Measurements from ENCODE around the gene PAIP1. TPM values are rescaled to one million over a fixed set of nuclear protein-coding genes. Genes with fewer than 3 reads are reported as not detected.

PAIP1 gene
- polyA plus RNA-seq, 3 donors: 31.4 to 49.2 (median 41.0) TPM

DNA sequence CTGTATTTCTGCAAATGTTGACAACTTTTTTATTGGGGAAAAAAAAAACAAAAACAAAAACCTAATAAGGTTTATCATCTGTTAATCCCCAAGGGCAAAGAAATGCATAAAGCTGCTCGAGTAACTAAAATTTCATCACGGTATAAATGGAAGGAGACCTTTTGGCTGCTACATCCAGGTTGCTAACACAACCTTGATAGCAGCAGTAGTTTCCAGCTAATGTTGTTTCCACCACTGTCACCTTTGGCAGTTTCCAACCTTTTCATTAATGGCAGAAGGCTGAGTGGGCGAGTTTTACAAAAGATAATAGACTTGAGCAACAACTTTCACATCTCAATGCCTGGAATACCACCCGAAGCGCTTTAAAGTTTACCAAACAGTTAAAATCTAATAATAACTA is 8.5 kb downstream of the PAIP1 start:
- no peak overlapping the region for H3K9ac ChIP-seq (ENCODE audit: insufficient read depth, low read length, poor library complexity, severe bottlenecking)
- Mint-ChIP-seq H3K36me3 (peaks cover 51 to 57% of the 10 kb centered on the region in 2 donors), H3K27ac (no peak overlapping the region), H3K27me3 (ENCODE audit: low read depth in 3 of 3) (no peaks in the 10 kb centered on the region), H3K4me3 (no peak overlapping the region), H3K4me1 (peaks cover 3% of the 10 kb centered on the region), H3K9me3 (peaks cover 0 to 2% (median 0%) of the 10 kb centered on the region in 7 donors)
- H4K20me1 ChIP-seq (ENCODE audit: insufficient read depth, low read length): peaks cover 44% of the 10 kb centered on the region
- peaks cover 38% of the 10 kb centered on the region for H3K79me2 ChIP-seq (ENCODE audit: insufficient read depth, low read length)
- no peak overlapping the region for H3K4me3 ChIP-seq (replicated peaks in 1 of 3; ENCODE audit: low read depth in 2 of 3, low read length in 3 of 3)
- no peak overlapping the region for H2AFZ ChIP-seq (ENCODE audit: insufficient read depth, low read depth, low read length, poor library complexity, severe bottlenecking)
- H3K9me3 ChIP-seq (replicated peaks in 1 of 2; ENCODE audit: control insufficient read depth in 1 of 2, insufficient read depth in 1 of 2, low read length in 2 of 2): no peaks in the 10 kb centered on the region
- intact Hi-C loops (cut with micrococcal nuclease): no loop called here
- H3K27me3 ChIP-seq (ENCODE audit: control insufficient read depth in 2 of 2, insufficient read depth in 2 of 2, low read length in 2 of 2): no peaks in the 10 kb centered on the region
- no peak overlapping the region for H3K27ac ChIP-seq (ENCODE audit: low read depth in 1 of 2, low read length in 2 of 2)
- peaks cover 72 to 92% of the 10 kb centered on the region in 2 donors for H3K36me3 ChIP-seq (replicated peaks in 1 of 2; ENCODE audit: control insufficient read depth in 1 of 2, insufficient read depth in 2 of 2, low read length in 2 of 2)
- H3K4me2 ChIP-seq (replicated peaks; ENCODE audit: extremely low read depth, low read length, poor library complexity, severe bottlenecking): no peak overlapping the region
- 100% methylated on average over 2 of the region's 5 CpGs for WGBS (ENCODE audit: insufficient coverage)
- H3K4me1 ChIP-seq (ENCODE audit: control insufficient read depth in 1 of 2, insufficient read depth in 2 of 2, low read length in 2 of 2): no peaks in the 10 kb centered on the region
- DNase-seq: no peak
- TF ChIP-seq CTCF (IDR thresholded peaks at IDR 0.05): no peak

DNA sequence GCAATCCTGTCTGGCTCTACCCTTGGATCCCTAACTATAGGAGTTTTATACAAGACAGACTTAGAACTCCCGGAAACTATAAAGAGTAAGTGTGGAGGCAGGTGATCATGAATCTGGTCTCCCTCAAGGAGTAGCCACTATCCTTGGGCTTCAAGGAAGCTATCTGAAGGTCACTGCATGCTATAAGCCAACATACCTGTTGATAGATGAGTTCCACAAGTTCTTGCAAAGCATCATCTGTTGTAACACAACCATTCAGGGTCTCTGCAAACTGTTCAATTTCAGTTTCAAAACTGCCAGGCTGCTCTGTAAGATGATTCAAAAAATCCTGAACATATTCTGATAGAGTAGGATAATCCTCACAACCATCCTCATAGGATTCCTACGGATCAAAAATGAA is 9.3 kb downstream of the PAIP1 start:
- peaks cover 3% of the 10 kb centered on the region for H3K4me1 Mint-ChIP-seq
- no peak overlapping the region for H3K4me3 ChIP-seq (replicated peaks in 1 of 3; ENCODE audit: low read depth in 2 of 3, low read length in 3 of 3)
- intact Hi-C loops (cut with micrococcal nuclease): no loop called here
- H4K20me1 ChIP-seq (ENCODE audit: insufficient read depth, low read length): peaks cover 36% of the 10 kb centered on the region
- H3K4me3 Mint-ChIP-seq: no peak overlapping the region
- no peak overlapping the region for H3K9ac ChIP-seq (ENCODE audit: insufficient read depth, low read length, poor library complexity, severe bottlenecking)
- no peaks in the 10 kb centered on the region for H3K27me3 Mint-ChIP-seq (ENCODE audit: low read depth in 3 of 3)
- H3K9me3 Mint-ChIP-seq: peaks cover 0 to 2% (median 0%) of the 10 kb centered on the region in 7 donors
- peaks cover 29% of the 10 kb centered on the region for H3K79me2 ChIP-seq (ENCODE audit: insufficient read depth, low read length)
- DNase-seq: no peak
- WGBS (ENCODE audit: insufficient coverage): no CpG with 5 or more reads among the region's 2 CpGs
- peaks cover 56 to 64% of the 10 kb centered on the region in 2 donors for H3K36me3 Mint-ChIP-seq
- H2AFZ ChIP-seq (ENCODE audit: insufficient read depth, low read depth, low read length, poor library complexity, severe bottlenecking): no peak overlapping the region
- H3K4me1 ChIP-seq (ENCODE audit: control insufficient read depth in 1 of 2, insufficient read depth in 2 of 2, low read length in 2 of 2): no peaks in the 10 kb centered on the region
- H3K27ac ChIP-seq (ENCODE audit: low read depth in 1 of 2, low read length in 2 of 2): no peak overlapping the region
- no peaks in the 10 kb centered on the region for H3K9me3 ChIP-seq (replicated peaks in 1 of 2; ENCODE audit: control insufficient read depth in 1 of 2, insufficient read depth in 1 of 2, low read length in 2 of 2)
- H3K27ac Mint-ChIP-seq: no peak overlapping the region
- H3K4me2 ChIP-seq (replicated peaks; ENCODE audit: extremely low read depth, low read length, poor library complexity, severe bottlenecking): no peak overlapping the region
- TF ChIP-seq CTCF (IDR thresholded peaks at IDR 0.05): no peak
- H3K36me3 ChIP-seq (replicated peaks in 1 of 2; ENCODE audit: control insufficient read depth in 1 of 2, insufficient read depth in 2 of 2, low read length in 2 of 2): peaks cover 77 to 92% of the 10 kb centered on the region in 2 donors
- no peaks in the 10 kb centered on the region for H3K27me3 ChIP-seq (ENCODE audit: control insufficient read depth in 2 of 2, insufficient read depth in 2 of 2, low read length in 2 of 2)
